HTR-8/SVneo (cell line): Measurements from ENCODE around the gene MRPS24.
A peak's percentile ranks its signal among the peaks of the same experiment; 100 is the strongest.

Source experiments
- DNase-seq: peaks from one replicate; pipeline ENCODE4 v3.0.0; 2011; ENCODE audit warnings: low spot score, mixed read lengths; ENCODE audit not compliant: insufficient read length
- FAIRE-seq: peaks from 2 replicates; lab custom pipeline; 2011; peaks lifted over from hg19 to GRCh38; lab: Jason Lieb, UNC

MRPS24 gene

DNA sequence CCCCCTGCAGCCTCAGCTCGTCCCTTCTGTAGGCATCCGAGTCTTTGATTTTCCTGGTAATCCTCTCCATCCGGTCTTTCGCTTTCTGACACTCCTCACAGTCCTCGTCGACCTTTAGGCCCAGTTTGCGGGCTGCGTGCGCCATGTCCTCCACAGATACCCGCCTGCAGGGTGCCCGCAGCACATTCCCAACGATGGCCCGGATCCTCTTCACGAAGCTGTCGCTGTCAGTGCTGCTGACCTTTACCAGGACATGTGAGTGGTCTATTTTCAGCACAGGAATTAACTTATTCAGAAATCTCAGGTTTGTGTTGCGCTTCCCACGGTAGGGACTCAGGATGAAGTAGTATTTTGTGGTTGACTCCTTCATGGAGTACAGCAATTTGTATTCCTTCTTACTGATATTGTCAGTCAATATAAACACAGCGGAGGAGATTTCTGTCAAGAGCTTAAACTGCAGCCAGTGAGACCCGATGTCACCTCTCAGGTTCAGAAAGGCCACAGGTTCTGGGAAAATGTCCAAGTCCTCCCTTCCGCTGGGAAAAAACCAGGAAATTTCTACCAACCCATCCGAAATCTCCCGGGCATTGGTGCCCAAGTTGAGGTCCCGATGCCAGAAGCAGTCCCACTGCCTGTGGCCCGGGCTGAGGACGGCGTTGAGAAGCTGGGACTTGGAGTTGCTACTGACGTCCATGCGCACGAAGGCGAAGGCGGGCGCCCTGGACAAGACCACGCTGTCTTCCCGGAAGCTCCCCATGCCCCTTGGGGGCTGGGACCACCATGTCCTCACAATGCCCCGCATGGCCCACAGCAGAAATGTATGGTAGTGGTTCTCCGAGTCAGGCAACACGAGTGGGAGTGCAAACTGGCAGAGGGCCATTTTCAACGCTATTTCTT is 8.9 kb upstream of the MRPS24 start:
- FAIRE-seq (no peak), DNase-seq (no peak)

- no peak for FAIRE-seq
- DNase-seq: no peak
Observed at GRCh38 chr7:43876976-43877745, 7.8 kb upstream of the MRPS24 start.

- DNase-seq: no peak
- no peak for FAIRE-seq
Observed at GRCh38 chr7:43876241-43876640, 6.9 kb upstream of the MRPS24 start.

GRCh38 chr7:43873300-43873699 is 4.0 kb upstream of the MRPS24 start:
- no peak for FAIRE-seq
- peak; percentile 44 for DNase-seq

DNA sequence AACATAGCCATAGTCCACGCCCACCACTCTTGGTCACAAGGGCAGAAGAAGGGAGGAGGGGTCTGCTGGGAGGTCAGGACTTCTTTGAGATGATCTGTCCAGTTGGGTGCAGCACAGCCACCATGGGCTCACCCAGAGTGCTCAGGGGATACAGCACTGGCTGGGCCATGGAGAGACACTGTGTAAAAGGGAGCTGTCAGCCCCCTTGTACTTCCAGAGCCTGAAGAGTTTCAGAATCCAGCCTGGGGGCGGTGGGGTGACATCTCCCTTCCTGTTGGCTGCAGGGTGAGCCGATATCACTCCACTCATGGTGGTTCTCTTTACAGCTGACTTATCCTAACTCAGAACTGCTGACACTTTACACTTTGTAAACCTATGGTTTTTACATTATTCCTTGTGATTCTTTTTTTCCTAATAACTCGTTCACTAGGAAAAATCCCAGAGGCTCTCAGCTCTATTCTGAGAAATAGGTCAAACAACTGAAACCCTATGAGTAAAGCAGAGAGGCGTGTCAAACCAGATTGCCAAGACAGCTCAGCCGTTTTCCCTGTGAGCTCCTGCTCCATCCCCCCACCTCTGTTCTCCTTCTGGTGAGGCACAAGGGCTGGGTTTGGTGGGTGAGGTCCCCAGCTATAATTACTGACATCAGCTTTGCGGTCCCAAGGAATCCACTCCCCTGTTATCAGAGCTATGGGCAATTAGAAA is 3.2 kb upstream of the MRPS24 start:
- DNase-seq: peak; percentile 47
- FAIRE-seq: no peak

DNA sequence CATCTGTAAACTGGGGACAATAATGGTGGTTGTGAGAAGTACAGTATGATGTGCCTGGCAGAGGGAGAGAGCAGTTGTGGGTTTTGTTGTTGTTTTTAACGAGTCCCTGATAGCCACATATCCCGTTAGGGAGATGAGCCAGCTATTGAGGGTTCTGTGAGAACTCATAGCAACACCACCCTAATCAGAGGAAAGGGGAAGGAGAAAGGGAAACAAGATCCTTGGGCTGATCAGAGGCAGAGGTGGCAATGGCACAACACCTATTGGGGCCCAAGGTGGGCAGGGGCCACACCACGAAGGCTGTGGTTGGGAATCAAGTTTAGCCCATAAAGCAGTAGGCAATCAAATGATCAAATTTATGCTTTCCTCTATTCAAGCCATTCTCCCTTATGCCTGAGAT is 1.7 kb upstream of the MRPS24 start:
- DNase-seq: no peak
- FAIRE-seq: no peak

DNA sequence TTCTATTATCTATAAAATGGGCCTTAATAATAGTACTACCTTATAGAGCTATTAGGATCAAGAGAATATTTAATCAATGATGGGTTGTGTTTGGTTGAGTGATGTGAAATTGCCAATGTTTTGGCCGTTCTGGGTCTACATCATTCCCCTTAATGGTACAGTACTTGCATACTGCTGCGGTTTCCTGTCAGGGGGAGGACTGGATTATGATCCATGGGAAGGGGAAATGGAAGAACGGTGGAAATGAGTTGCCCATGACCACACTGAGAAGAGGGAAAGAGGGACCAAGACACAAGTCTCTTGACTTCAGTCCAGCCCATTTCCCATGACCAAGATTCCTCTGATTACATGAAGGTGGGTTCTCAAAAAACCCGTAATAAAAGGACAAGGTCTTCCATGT is 999 bp upstream of the MRPS24 start:
- DNase-seq (no peak), FAIRE-seq (no peak)

DNA sequence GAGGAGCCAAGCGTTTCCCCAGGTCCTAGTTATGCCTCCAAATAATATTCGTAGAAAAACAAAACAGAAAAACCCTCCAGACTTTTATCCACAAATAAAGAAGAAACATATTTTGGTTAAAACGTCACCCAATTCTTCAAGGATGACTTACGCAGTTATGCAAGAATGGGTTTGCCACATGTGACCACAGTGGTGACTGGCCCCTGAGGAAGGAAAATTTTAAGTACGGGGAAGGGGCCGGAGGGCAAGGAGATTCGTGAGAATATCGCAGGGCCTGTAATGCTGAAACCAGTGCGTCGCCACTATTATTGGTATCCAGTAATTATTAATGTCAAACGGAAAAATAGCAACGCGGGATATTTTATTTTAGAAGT is 537 bp upstream of the MRPS24 start:
- DNase-seq (peak; percentile 81), FAIRE-seq (no peak)

DNA sequence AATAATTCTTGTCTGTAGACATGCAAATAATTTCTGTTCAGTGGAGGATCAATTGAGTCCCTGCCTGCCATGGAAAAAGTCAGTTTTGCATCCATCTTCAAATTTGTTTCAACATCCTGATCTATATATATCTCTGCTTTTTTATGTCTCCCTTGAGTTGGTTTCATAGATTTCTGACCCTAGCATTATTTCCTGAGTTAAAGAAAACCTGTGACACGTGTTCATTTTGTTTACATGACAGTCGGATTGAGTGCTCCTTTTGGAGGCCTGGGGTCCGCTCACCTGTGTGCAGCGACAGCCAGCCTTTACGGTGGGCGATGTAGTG is 674 bp downstream of the MRPS24 start:
- FAIRE-seq (no peak), DNase-seq (no peak)

- DNase-seq (no peak), FAIRE-seq (no peak)
Observed at GRCh38 chr7:43868181-43868580, 1.1 kb downstream of the MRPS24 start.

DNA sequence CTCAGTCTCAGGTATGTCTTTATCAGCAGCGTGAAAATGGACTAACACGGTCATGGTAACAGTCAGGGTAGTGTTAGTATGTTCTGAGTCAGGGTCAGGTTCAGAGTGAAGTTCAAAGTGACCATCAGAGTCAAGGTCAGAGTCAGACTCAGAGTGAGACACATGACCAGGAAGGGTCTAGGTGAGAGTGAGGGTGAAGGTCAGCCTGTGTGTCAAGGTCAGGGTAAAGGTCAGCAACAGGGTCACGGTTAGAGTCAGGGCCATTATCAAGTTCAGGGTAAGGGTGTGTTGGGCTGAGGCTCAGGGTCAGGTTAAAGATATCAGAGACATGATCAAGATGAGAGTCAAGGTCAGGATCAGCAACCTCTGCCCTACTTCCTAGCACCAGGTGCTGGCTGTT is 4.0 kb downstream of the MRPS24 start:
- DNase-seq (no peak), FAIRE-seq (peak; percentile 23)

DNA sequence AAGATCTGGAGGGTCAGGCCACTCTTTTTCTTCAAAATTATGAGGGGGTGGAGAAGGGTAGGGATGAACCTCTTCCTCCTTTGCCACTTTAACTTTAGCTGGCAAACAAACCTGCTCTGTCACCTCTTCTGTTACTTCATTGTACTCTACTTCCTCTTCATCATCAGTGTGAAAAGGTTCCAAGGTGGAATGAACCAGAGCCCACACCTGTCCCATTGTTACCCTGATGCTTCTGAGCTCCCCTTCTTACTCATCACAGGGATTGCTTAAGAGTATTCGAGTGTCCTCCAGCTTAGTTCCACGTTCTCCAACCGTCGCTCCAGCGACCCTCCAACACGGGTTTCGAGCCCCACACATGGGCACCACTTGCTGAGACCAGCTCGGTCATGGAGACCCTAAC is 5.2 kb downstream of the MRPS24 start:
- DNase-seq (no peak), FAIRE-seq (no peak)

GRCh38 chr7:43856996-43857395 is 12.3 kb downstream of the MRPS24 start:
- FAIRE-seq (no peak), DNase-seq (no peak)

DNA sequence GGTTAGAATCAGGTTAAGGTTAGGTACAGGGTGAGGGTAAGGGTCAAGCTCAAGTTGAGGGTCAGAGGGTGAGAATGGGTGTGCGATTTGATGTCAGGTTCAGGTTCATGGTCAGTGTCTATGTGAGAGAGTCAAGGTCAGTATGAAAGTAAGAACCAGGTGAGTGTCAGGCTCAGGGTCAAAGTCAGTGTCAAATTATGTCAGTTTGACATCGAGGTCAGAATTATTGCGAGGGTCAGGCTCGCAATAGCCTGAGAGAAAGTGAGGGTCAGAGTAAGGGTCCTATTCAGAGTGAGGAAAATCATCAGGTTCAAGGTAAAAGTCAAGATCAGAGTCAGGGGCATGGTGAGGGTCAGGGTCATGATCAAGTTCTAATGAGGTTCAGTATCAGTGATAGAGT is 13.0 kb downstream of the MRPS24 start:
- DNase-seq (no peak), FAIRE-seq (no peak)

- no peak for FAIRE-seq
- DNase-seq: no peak
Observed at GRCh38 chr7:43855176-43855575, 14.1 kb downstream of the MRPS24 start.

- no peak for FAIRE-seq
Observed at GRCh38 chr7:43851805-43852204, 17.5 kb downstream of the MRPS24 start.

DNA sequence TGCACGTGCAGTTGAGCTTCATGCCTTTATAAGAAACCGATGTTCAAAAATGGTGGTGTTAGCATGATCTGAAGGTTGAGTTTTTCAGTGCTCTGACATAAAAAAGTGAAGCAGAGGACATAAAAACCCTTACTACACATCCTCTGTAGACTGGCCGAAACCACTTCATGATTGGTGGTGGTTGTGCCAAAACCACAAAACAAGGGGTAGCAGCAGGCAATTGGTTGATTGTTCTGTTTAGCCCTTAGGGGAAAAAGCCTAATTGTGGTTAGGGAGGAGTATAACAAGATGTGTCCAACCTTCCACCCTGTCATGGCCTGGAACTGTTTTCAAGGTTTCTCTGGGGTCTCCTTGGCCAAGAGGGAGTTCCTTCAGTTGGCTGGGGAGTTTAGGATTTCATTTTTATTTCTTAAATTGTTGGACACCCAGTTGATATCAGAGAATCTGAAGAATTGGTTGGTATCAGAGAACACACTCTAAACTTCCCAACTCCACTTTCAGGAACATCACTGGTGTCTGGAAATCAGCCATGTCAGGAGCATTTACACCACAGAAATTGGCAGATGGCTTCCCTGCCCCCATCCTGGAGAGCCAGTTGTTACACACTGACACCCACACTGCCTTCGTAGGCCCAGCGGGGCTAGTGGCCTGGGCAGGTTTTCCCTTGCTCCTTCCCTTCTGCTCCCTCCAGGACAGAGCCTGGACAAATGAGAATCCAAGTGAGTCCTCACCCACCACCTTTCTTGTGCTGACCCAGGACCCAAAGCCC is 18.8 kb downstream of the MRPS24 start:
- no peak for DNase-seq
- no peak for FAIRE-seq

More at GRCh38 chr7:43851805-43852204, 17.5 kb downstream of the MRPS24 start:
- DNase-seq: no peak

DNA sequence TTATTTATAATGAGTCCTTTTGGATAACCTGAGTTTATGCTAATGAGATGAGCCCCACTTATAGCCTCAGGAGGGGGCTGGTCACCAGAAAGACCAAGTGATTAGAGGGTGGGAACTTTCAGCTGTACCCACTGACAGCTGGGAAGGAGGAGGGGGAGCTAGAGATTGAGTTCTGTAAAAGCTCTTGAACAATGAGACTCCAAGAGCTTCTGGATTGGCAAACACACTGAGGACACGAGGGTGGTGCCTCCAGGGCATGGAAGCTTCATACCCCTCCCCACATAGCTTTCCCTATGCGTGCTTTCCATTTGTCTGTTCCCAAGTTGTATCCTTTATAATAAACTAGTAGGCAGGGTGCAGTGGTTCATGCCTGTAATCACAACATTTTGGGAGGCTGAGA is 20.3 kb downstream of the MRPS24 start:
- no peak for FAIRE-seq
- DNase-seq: no peak

DNA sequence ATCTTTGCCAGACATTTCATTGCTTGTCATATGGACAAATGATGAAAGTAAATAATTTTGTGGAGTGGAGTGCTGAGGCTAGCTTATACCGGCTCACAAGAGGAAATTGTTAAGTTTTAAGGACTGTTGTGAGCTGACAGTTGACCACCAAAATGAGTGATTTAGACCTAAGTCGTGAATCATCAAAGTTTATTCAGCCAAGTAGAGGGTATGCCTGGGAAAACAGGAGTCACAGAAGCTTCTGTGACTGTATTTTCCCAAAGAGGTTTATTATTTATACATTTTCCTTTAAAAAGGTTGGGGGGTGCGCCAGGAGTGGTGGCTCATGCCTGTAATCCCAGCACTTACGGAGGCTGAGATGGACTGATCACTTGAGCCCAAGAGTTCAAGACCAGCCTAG is 21.8 kb downstream of the MRPS24 start:
- no peak for FAIRE-seq
- DNase-seq: no peak

- FAIRE-seq: no peak
- no peak for DNase-seq
Observed at GRCh38 chr7:43844662-43845061, 24.7 kb downstream of the MRPS24 start.
